ENCODE data around the gene SEMA4A. TPM values are rescaled to one million over a fixed set of nuclear protein-coding genes. Genes with fewer than 3 reads are reported as not detected.

SEMA4A gene
- total and polyA plus RNA-seq, 2 of the 8 experiments (the other 6 are each of a cell fraction or from before 2014, with no cell fraction given): 7.3 to 10.6 TPM

DNA sequence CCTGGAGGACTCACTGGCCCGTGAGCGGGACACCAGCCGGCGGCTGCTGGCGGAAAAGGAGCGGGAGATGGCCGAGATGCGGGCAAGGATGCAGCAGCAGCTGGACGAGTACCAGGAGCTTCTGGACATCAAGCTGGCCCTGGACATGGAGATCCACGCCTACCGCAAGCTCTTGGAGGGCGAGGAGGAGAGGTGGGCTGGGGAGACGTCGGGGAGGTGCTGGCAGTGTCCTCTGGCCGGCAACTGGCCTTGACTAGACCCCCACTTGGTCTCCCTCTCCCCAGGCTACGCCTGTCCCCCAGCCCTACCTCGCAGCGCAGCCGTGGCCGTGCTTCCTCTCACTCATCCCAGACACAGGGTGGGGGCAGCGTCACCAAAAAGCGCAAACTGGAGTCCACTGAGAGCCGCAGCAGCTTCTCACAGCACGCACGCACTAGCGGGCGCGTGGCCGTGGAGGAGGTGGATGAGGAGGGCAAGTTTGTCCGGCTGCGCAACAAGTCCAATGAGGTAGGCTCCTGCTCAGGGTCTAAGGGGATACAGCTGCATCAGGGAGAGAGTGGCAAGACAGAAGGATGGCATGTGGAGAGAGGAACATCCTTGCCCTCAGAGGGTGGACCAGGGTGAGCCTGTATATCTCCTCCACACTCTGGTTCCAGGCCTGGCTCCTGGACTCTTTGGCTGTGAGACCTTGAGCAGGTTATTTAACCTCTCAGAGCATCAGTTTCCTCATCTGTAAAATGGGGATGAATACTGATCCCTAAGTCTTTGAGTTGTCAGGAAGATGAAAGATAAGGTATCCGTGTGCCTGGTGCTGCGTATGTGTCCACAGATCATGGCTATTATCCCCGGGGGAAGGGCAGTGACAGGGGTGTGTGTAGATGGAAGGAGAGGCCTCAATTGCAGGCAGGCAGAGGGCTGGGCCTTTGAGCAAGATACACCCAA, 17.2 kb upstream of the SEMA4A start:
- no peak overlapping the region for H3K4me2 ChIP-seq (ENCODE audit: insufficient read depth in 1 of 2, low read depth in 2 of 2, low read length in 2 of 2)
- no peaks in the 10 kb centered on the region for H3K27me3 ChIP-seq (replicated peaks in 1 of 4; ENCODE audit: control insufficient read depth in 3 of 4, extremely low read depth in 1 of 4, insufficient read depth in 3 of 4, low read length in 3 of 4)
- H4K8ac ChIP-seq (ENCODE audit: extremely low read depth, insufficient read depth, low read length): no peak overlapping the region
- no peak overlapping the region for H2AFZ ChIP-seq (ENCODE audit: low read length)
- H2BK120ac ChIP-seq (replicated peaks; ENCODE audit: low read depth, low read length): no peak overlapping the region
- H4K20me1 ChIP-seq (replicated peaks in 1 of 2; ENCODE audit: control insufficient read depth in 1 of 2, insufficient read depth in 2 of 2, low read length in 2 of 2): no peaks in the 10 kb centered on the region
- H2BK12ac ChIP-seq (ENCODE audit: low read depth, low read length): no peak overlapping the region
- no peak overlapping the region for H2BK20ac ChIP-seq (ENCODE audit: low read length)
- no peaks in the 10 kb centered on the region for H3K23me2 ChIP-seq (ENCODE audit: low read depth, low read length)
- no peak overlapping the region for H3K23ac ChIP-seq (ENCODE audit: insufficient read length)
- ChIA-PET POLR2A (ENCODE audit: partially characterized antibody) (interaction anchor here (0.9 to 28.0 kb wide), 6 partner anchors 10 to 106 kb away, joined by 3 to 763 read pairs (median 4); partner anchors contain the start of genes BGLAP, MEX3A and PMF1), CTCF (ENCODE audit: partially characterized antibody) (interaction anchor here (0.6 to 42.4 kb wide), 13 partner anchors 7 to 1281 kb away, joined by 3 to 1994 read pairs (median 5); partner anchors contain the start of genes BGLAP, MEX3A and PAQR6)
- no peaks in the 10 kb centered on the region for H3K79me1 ChIP-seq (ENCODE audit: low read depth, low read length)
- H4K5ac ChIP-seq (ENCODE audit: insufficient read length, low read depth, low read length): no peak overlapping the region
- no peak overlapping the region for H2BK15ac ChIP-seq (ENCODE audit: low read length)
- H3K56ac ChIP-seq (replicated peaks; ENCODE audit: insufficient read length, low read depth, low read length): no peak overlapping the region
- no peak overlapping the region for H3K4ac ChIP-seq (replicated peaks; ENCODE audit: insufficient read length, low read depth, low read length)
- DNase-seq (ENCODE audit: low read depth in 1 of 2, low spot score in 2 of 2) (no peak), FAIRE-seq (no peak)
- H4K91ac ChIP-seq (replicated peaks; ENCODE audit: insufficient read length, low read length): no peak overlapping the region
- H3K9ac ChIP-seq (replicated peaks in 1 of 4; ENCODE audit: extremely low read depth in 1 of 4, low read depth in 3 of 4, low read length in 3 of 4): no peak overlapping the region
- H3K4me1 ChIP-seq (replicated peaks in 1 of 4; ENCODE audit: control insufficient read depth in 3 of 4, insufficient read depth in 4 of 4, low read length in 3 of 4): peaks cover 0 to 2% (median 0%) of the 10 kb centered on the region in 4 experiments; a peak in 2 of 7 replicates
- no peak overlapping the region for H3K27ac ChIP-seq (ENCODE audit: low read depth, low read length)
- H3K79me2 ChIP-seq (ENCODE audit: control insufficient read depth in 1 of 2, insufficient read depth in 2 of 2, low read length in 2 of 2): no peaks in the 10 kb centered on the region
- WGBS, 2 experiments (ENCODE audit: extremely low coverage in 1 of 2, insufficient coverage in 1 of 2, insufficient read length in 1 of 2, insufficient replicate concordance in 2 of 2, low coverage in 1 of 2, low lambda C conversion rate in 2 of 2, missing lambda C conversion rate in 1 of 2): 97% methylated on average over 34 of the region's 34 CpGs; no CpG with 5 or more reads in 1 of the 2 experiments
- H2AK5ac ChIP-seq (ENCODE audit: low read depth, low read length): no peak overlapping the region
- H3K4me3 ChIP-seq (ENCODE audit: extremely low read depth in 1 of 4, insufficient read depth in 2 of 4, low read depth in 3 of 4, low read length in 4 of 4): no peak overlapping the region
- H3K9me3 ChIP-seq (ENCODE audit: insufficient read depth in 2 of 2, low read depth in 1 of 2, low read length in 1 of 2): no peaks in the 10 kb centered on the region
- H3K14ac ChIP-seq (ENCODE audit: insufficient read length): no peak overlapping the region
- H2BK5ac ChIP-seq (ENCODE audit: low read depth, low read length): no peak overlapping the region; the same call in 1 of the 2 replicates
- H3K18ac ChIP-seq (ENCODE audit: extremely low read depth, low read length): no peak overlapping the region
- H3K36me3 ChIP-seq (ENCODE audit: control insufficient read depth in 2 of 4, insufficient read depth in 4 of 4, low read length in 3 of 4): peaks cover 10 to 30% (median 23%) of the 10 kb centered on the region in 4 experiments; a peak in 6 of 8 replicates
- no peak for TF ChIP-seq POU5F1 (IDR thresholded peaks at IDR 0.05; ENCODE audit: low read depth, low read length)
- no peak for TF ChIP-seq KDM5A (IDR thresholded peaks at IDR 0.05; ENCODE audit: low read length)
- no peak for TF ChIP-seq BACH1 (IDR thresholded peaks at IDR 0.05; ENCODE audit: low read length)
- TF ChIP-seq CBX8 (IDR thresholded peaks at IDR 0.05; ENCODE audit: borderline replicate concordance, low read depth, low read length): no peak
- no peak for TF ChIP-seq ASH2L (IDR thresholded peaks at IDR 0.05; ENCODE audit: low read length)
- TF ChIP-seq CHD1 (IDR thresholded peaks at IDR 0.05; ENCODE audit: low read depth, low read length): no peak
- no peak for TF ChIP-seq FOSL1 (IDR thresholded peaks at IDR 0.05; ENCODE audit: insufficient read depth, low read depth, low read length)
- no peak for TF ChIP-seq RXRA (IDR thresholded peaks at IDR 0.05; ENCODE audit: insufficient read depth, low read depth, low read length)
- TF ChIP-seq POLR2A (IDR thresholded peaks at IDR 0.05; ENCODE audit: control extremely low read depth in 1 of 2, low read depth in 2 of 2, low read length in 2 of 2): no peak
- TF ChIP-seq SP1 (IDR thresholded peaks at IDR 0.05; ENCODE audit: low read depth, low read length): no peak
- TF ChIP-seq CBX5 (IDR thresholded peaks at IDR 0.05; ENCODE audit: low read depth, low read length): no peak
- no peak for TF ChIP-seq SAP30 (IDR thresholded peaks at IDR 0.05; ENCODE audit: insufficient read depth, insufficient replicate concordance, low read length)
- no peak for TF ChIP-seq TEAD4 (IDR thresholded peaks at IDR 0.05; ENCODE audit: low read depth, low read length)
